Measurements from ENCODE around the gene TMEM59. TPM values are rescaled to one million over a fixed set of nuclear protein-coding genes. Genes with fewer than 3 reads are reported as not detected.
A peak's percentile ranks its signal among the peaks of the same experiment; 100 is the strongest.

Gene TMEM59
- total RNA-seq, 1 experiment from 2014 or later, result 116 TPM

- CTCF ChIA-PET, result no interaction called here
Observed at GRCh38 chr1:54041806-54042205, 11.2 kb downstream of the TMEM59 start.

DNA sequence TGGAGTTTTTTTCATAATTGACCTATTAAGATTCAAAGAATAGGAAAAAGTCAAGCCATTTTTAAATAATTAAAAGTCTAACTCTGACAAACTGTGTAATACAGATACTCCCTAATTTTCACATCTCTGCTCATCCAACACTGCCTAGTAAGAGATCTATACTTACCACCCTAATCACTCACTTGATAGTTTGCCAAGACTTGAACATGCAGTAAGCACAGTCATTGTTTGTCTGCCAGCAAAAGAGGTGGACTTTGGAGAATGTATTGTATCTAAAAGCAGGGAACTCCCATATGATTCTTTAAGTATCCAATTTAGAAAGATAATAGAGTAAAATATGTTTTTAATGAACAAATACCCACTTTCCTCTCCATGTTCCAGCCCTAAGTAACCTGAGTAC, 15.5 kb downstream of the TMEM59 start:
- intact Hi-C loops (cut with micrococcal nuclease; ENCODE audit: unreplicated experiment), result no loop called here
- Histone ChIP-seq H3K27me3 (replicated peaks; ENCODE audit: control insufficient read depth, insufficient read depth, low read length) (no peaks in the 10 kb centered on the region), H3K36me3 (ENCODE audit: control insufficient read depth, insufficient read depth, low read length) (no peaks in the 10 kb centered on the region), H3K9me3 (no peaks in the 10 kb centered on the region), H3K4me3 (ENCODE audit: low read depth, low read length) (no peak overlapping the region), H3K4me1 (no peaks in the 10 kb centered on the region)
- POLR2A ChIA-PET, result no interaction called here
- TF ChIP-seq, protein P1, sequence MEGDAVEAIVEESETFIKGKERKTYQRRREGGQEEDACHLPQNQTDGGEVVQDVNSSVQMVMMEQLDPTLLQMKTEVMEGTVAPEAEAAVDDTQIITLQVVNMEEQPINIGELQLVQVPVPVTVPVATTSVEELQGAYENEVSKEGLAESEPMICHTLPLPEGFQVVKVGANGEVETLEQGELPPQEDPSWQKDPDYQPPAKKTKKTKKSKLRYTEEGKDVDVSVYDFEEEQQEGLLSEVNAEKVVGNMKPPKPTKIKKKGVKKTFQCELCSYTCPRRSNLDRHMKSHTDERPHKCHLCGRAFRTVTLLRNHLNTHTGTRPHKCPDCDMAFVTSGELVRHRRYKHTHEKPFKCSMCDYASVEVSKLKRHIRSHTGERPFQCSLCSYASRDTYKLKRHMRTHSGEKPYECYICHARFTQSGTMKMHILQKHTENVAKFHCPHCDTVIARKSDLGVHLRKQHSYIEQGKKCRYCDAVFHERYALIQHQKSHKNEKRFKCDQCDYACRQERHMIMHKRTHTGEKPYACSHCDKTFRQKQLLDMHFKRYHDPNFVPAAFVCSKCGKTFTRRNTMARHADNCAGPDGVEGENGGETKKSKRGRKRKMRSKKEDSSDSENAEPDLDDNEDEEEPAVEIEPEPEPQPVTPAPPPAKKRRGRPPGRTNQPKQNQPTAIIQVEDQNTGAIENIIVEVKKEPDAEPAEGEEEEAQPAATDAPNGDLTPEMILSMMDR (IDR thresholded peaks at IDR 0.05; ENCODE audit: insufficient read depth in 1 of 2, low read depth in 1 of 2, low read length in 1 of 2, severe bottlenecking in 1 of 2, unreplicated experiment in 1 of 2), result no peak
- Mint-ChIP-seq H3K4me3 (ENCODE audit: unreplicated experiment) (no peak overlapping the region), H3K27me3 (ENCODE audit: insufficient read depth, unreplicated experiment) (no peaks in the 10 kb centered on the region), H3K9me3 (ENCODE audit: unreplicated experiment) (no peaks in the 10 kb centered on the region), H3K4me1 (ENCODE audit: low read depth, unreplicated experiment) (peaks cover 7% of the 10 kb centered on the region), H3K27ac (ENCODE audit: unreplicated experiment) (no peak overlapping the region), H3K36me3 (ENCODE audit: insufficient read depth, unreplicated experiment) (peaks cover 22% of the 10 kb centered on the region)
- BruUV-seq (replicated peaks), result no TSS peak
- CTCF ChIA-PET, result no interaction called here
- no peak for DNase-seq

More at GRCh38 chr1:54041806-54042205, 11.2 kb downstream of the TMEM59 start:
- Mint-ChIP-seq H3K9me3 (ENCODE audit: unreplicated experiment) (no peaks in the 10 kb centered on the region), H3K4me3 (ENCODE audit: unreplicated experiment) (no peak overlapping the region), H3K4me1 (ENCODE audit: low read depth, unreplicated experiment) (peaks cover 7% of the 10 kb centered on the region), H3K27ac (ENCODE audit: unreplicated experiment) (no peak overlapping the region), H3K36me3 (ENCODE audit: insufficient read depth, unreplicated experiment) (no peaks in the 10 kb centered on the region), H3K27me3 (ENCODE audit: insufficient read depth, unreplicated experiment) (no peaks in the 10 kb centered on the region)
- no peaks in the 10 kb centered on the region for H3K36me3 ChIP-seq (ENCODE audit: control insufficient read depth, insufficient read depth, low read length)
- H3K4me3 ChIP-seq (ENCODE audit: low read depth, low read length), result no peak overlapping the region
- TF ChIP-seq, protein P1 (IDR thresholded peaks at IDR 0.05; ENCODE audit: insufficient read depth in 1 of 2, low read depth in 1 of 2, low read length in 1 of 2, severe bottlenecking in 1 of 2, unreplicated experiment in 1 of 2), result no peak
- no TSS peak for BruUV-seq (replicated peaks)
- POLR2A ChIA-PET, result no interaction called here
- H3K4me1 ChIP-seq, result no peaks in the 10 kb centered on the region
- no peaks in the 10 kb centered on the region for H3K9me3 ChIP-seq
- intact Hi-C loops (cut with micrococcal nuclease; ENCODE audit: unreplicated experiment), result no loop called here
- DNase-seq, result no peak
- no peaks in the 10 kb centered on the region for H3K27me3 ChIP-seq (replicated peaks; ENCODE audit: control insufficient read depth, insufficient read depth, low read length)

DNA sequence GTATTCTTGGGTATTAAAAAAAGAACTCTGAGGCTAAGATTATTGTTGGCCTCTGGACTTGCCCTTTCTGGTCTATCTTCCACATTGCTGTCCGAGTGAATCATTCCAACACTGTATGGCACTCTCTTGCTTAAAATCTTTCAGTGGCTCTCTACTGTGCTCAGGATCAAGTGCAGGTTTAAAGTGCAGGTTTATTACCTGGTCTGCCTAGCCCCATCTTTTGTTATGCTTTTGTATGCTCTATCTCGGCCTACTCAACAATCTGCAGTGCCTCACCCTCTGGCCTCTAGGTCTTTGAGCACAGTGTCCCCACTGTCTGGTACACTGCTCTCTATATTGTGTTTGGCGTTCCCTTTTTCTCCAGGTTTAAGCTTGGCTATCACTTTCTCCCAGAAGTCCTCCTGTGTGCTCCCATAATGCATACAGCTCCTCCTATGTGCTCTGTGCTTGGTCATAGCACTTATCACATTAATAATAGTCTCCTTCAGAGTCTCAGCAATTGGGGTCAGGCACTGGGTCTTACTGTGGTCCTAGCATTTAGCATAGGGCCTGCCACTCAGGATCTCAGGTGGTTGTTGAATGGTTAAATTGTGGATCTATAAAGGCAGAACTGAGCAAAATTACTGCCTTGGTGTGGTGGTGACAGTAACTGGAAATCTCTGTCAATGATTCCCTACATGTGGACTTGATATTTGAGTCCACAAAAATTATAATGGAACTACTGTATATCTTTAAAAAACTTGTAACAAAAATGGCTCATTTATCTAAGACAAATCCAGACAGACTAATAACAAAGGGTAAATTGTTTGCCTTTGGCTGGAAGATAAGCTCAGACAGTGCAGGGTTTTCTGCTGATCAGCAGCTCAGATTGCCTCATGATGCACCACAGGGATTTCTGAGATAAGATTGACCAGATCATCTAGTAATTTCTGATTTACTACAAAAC, 24.4 kb downstream of the TMEM59 start:
- peaks cover 24% of the 10 kb centered on the region for H3K4me1 Mint-ChIP-seq (ENCODE audit: low read depth, unreplicated experiment)
- H3K27ac Mint-ChIP-seq (ENCODE audit: unreplicated experiment), result peak overlapping the region; percentile 13
- TF ChIP-seq, protein P1 (IDR thresholded peaks at IDR 0.05; ENCODE audit: insufficient read depth in 1 of 2, low read depth in 1 of 2, low read length in 1 of 2, severe bottlenecking in 1 of 2, unreplicated experiment in 1 of 2), result no peak
- H3K9me3 Mint-ChIP-seq (ENCODE audit: unreplicated experiment), result no peaks in the 10 kb centered on the region
- no peak for DNase-seq
- H3K4me3 Mint-ChIP-seq (ENCODE audit: unreplicated experiment), result no peak overlapping the region
- no TSS peak for BruUV-seq (replicated peaks)
- intact Hi-C loops (cut with micrococcal nuclease; ENCODE audit: unreplicated experiment), result loop anchor here (2.0 kb wide), 1 partner anchor 24 kb away; the partner anchor contains the start of genes TCEANC2 and TMEM59
- Histone ChIP-seq H3K4me3 (ENCODE audit: low read depth, low read length) (no peak overlapping the region), H3K36me3 (ENCODE audit: control insufficient read depth, insufficient read depth, low read length) (no peaks in the 10 kb centered on the region), H3K9me3 (no peaks in the 10 kb centered on the region), H3K27me3 (replicated peaks; ENCODE audit: control insufficient read depth, insufficient read depth, low read length) (no peaks in the 10 kb centered on the region), H3K4me1 (peaks cover 17% of the 10 kb centered on the region)
- H3K36me3 Mint-ChIP-seq (ENCODE audit: insufficient read depth, unreplicated experiment), result peaks cover 7% of the 10 kb centered on the region
- H3K27me3 Mint-ChIP-seq (ENCODE audit: insufficient read depth, unreplicated experiment), result no peaks in the 10 kb centered on the region
- ChIA-PET CTCF (interaction anchor here (0.7 to 1.0 kb wide), 2 partner anchors 12 to 53 kb away, joined by 3 to 4 read pairs; no protein-coding TSS in a partner anchor), POLR2A (no interaction called here)
